Cardiac fibroblast (primary cell): ENCODE measurements around the gene CPSF4L.
A peak's percentile ranks its signal among the peaks of the same experiment; 100 is the strongest.

Source experiments
- DNase-seq, 2 donors: peaks; one replicate each; pipeline versions ENCODE4 v3.0.0 to v3.0.0-alpha.2; 2010; ENCODE audit warnings: low read depth in 2 of 2
- H3K4me3 ChIP-seq, 2 donors: replicated peaks in 1 of 2; 1 replicate in 1 of 2; 2 replicates in 1 of 2; pipeline ENCODE4 v1.5.1; 2011; ENCODE audit warnings: low read depth in 2 of 2, low read length in 2 of 2, mild to moderate bottlenecking in 2 of 2, moderate library complexity in 1 of 2
- CTCF ChIP-seq: IDR thresholded peaks from one replicate; pipeline ENCODE4 v1.5.1; 2011; ENCODE audit warnings: low read depth, mild to moderate bottlenecking, low read length, inconsistent platforms

Gene CPSF4L

GRCh38 chr17:73284354-73284753 lies 22.7 kb upstream of the CPSF4L start:
- H3K4me3 ChIP-seq, result no peak overlapping the region
- no peak for DNase-seq
- TF ChIP-seq CTCF, result no peak

GRCh38 chr17:73283841-73284282 lies 22.2 kb upstream of the CPSF4L start:
- peak in 1 of 2 donors; percentile 40 for DNase-seq
- H3K4me3 ChIP-seq, result no peak overlapping the region
- TF ChIP-seq CTCF, result no peak

GRCh38 chr17:73283250-73283649 lies 21.6 kb upstream of the CPSF4L start:
- TF ChIP-seq CTCF, result no peak
- DNase-seq, result no peak
- no peak overlapping the region for H3K4me3 ChIP-seq

GRCh38 chr17:73282629-73283028 lies 20.9 kb upstream of the CPSF4L start:
- no peak overlapping the region for H3K4me3 ChIP-seq
- no peak for DNase-seq
- TF ChIP-seq CTCF, result no peak

- DNase-seq, result no peak
- TF ChIP-seq CTCF, result no peak
- H3K4me3 ChIP-seq, result no peak overlapping the region
These were observed 20.2 kb upstream of the CPSF4L start for GRCh38 chr17:73281928-73282327.

- DNase-seq, result no peak
- no peak overlapping the region for H3K4me3 ChIP-seq
- TF ChIP-seq CTCF, result no peak
These were observed 18.5 kb upstream of the CPSF4L start for GRCh38 chr17:73280191-73280590.

GRCh38 chr17:73279704-73280103 lies 18.0 kb upstream of the CPSF4L start:
- DNase-seq, result no peak
- H3K4me3 ChIP-seq, result no peak overlapping the region
- no peak for TF ChIP-seq CTCF
